OCI-LY1 (cell line): ENCODE measurements around the gene RAD50.

Source experiments
- H2AFZ ChIP-seq: fragments of 200-600 bp; sonication (generic), shearing (Covaris generic); 2 replicates; pipeline ENCODE4 v1.6.0; 2014; ENCODE audit warnings: antibody characterized with exemption, mild to moderate bottlenecking, low read length
- H3F3A ChIP-seq: fragments of 200-600 bp; sonication (generic), shearing (Covaris generic); 2 replicates; pipeline ENCODE4 v1.6.0; 2014; ENCODE audit warnings: mild to moderate bottlenecking, antibody characterized with exemption, low read length, moderate library complexity; ENCODE audit not compliant: insufficient read depth
- H3K27ac ChIP-seq: fragments of 200-600 bp; sonication (generic); 2 replicates; pipeline ENCODE4 v1.5.1; 2014; ENCODE audit warnings: low read length, mixed run types, mild to moderate bottlenecking, low read depth; ENCODE audit not compliant: poor library complexity, severe bottlenecking
- H3K27me3 ChIP-seq: fragments of 200-600 bp; sonication (generic); 2 replicates; pipeline ENCODE4 v1.6.0; 2014; ENCODE audit warnings: antibody characterized with exemption, mild to moderate bottlenecking, low read length, moderate library complexity; ENCODE audit not compliant: insufficient read depth
- H3K36me3 ChIP-seq: fragments of 200-600 bp; sonication (generic); 2 replicates; pipeline ENCODE4 v1.6.1; 2014; ENCODE audit warnings: mild to moderate bottlenecking, antibody characterized with exemption, low read length, moderate library complexity, mixed read lengths; ENCODE audit not compliant: insufficient read depth
- H3K4me1 ChIP-seq: fragments of 200-600 bp; sonication (generic); 2 replicates; pipeline ENCODE4 v1.5.1; 2014; ENCODE audit warnings: mild to moderate bottlenecking, low read length, moderate library complexity; ENCODE audit not compliant: insufficient read depth, severe bottlenecking
- H3K4me2 ChIP-seq: fragments of 200-600 bp; sonication (generic), shearing (Covaris generic); 2 replicates; pipeline ENCODE4 v1.6.1; 2014; ENCODE audit warnings: low read length
- H3K4me3 ChIP-seq: fragments of 200-600 bp; sonication (generic); 2 replicates; pipeline ENCODE4 v1.5.1; 2014; ENCODE audit warnings: low read length, low read depth, mild to moderate bottlenecking, mixed read lengths; ENCODE audit not compliant: poor library complexity, severe bottlenecking
- H3K79me2 ChIP-seq: fragments of 200-600 bp; shearing (Covaris generic); 2 replicates; pipeline ENCODE4 v1.6.1; 2016; ENCODE audit warnings: mixed run types, low read length, mixed read lengths; ENCODE audit not compliant: insufficient read depth
- H3K9ac ChIP-seq: fragments of 200-600 bp; sonication (generic), shearing (Covaris generic); 2 replicates; pipeline ENCODE4 v1.6.1; 2014; ENCODE audit warnings: mild to moderate bottlenecking, low read length, mixed read lengths
- H3K9me2 ChIP-seq: fragments of 200-600 bp; sonication (generic), shearing (Covaris generic); 2 replicates; pipeline ENCODE4 v1.6.1; 2014; ENCODE audit warnings: low read depth, mild to moderate bottlenecking, low read length, mixed read lengths
- H3K9me3 ChIP-seq: fragments of 200-600 bp; shearing (Covaris generic); 2 replicates; pipeline ENCODE4 v1.6.1; 2014; ENCODE audit warnings: low read length, mixed read lengths
- H4K20me1 ChIP-seq: fragments of 200-600 bp; sonication (generic), shearing (Covaris generic); 2 replicates; pipeline ENCODE4 v1.6.0; 2016; ENCODE audit warnings: mild to moderate bottlenecking, low read length; ENCODE audit not compliant: insufficient read depth
- EZH2 ChIP-seq: fragments of 200-600 bp; sonication (generic), shearing (Covaris generic); IDR thresholded peaks from 2 replicates; pipeline ENCODE4 v1.8.0; 2017; ENCODE audit warnings: borderline replicate concordance, mixed run types, mild to moderate bottlenecking, antibody characterized with exemption, low read length, moderate library complexity, mixed read lengths
- TF ChIP-seq, protein P1 (sequence below): fragments of 200-600 bp; sonication (generic), shearing (Covaris generic); IDR thresholded peaks from 2 replicates; pipeline ENCODE4 v1.5.1; 2017; ENCODE audit warnings: mild to moderate bottlenecking, antibody characterized with exemption, low read length, moderate library complexity, mixed read lengths

The RAD50 gene

GRCh38 chr5:132539716-132540115 is 17.1 kb upstream of the RAD50 start:
- no peaks in the 10 kb centered on the region for H3K9me2 ChIP-seq
- H2AFZ ChIP-seq = no peak overlapping the region
- TF ChIP-seq EZH2 = no peak
- TF ChIP-seq, protein P1, sequence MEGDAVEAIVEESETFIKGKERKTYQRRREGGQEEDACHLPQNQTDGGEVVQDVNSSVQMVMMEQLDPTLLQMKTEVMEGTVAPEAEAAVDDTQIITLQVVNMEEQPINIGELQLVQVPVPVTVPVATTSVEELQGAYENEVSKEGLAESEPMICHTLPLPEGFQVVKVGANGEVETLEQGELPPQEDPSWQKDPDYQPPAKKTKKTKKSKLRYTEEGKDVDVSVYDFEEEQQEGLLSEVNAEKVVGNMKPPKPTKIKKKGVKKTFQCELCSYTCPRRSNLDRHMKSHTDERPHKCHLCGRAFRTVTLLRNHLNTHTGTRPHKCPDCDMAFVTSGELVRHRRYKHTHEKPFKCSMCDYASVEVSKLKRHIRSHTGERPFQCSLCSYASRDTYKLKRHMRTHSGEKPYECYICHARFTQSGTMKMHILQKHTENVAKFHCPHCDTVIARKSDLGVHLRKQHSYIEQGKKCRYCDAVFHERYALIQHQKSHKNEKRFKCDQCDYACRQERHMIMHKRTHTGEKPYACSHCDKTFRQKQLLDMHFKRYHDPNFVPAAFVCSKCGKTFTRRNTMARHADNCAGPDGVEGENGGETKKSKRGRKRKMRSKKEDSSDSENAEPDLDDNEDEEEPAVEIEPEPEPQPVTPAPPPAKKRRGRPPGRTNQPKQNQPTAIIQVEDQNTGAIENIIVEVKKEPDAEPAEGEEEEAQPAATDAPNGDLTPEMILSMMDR = no peak
- no peak overlapping the region for H3K4me2 ChIP-seq
- no peak overlapping the region for H3K9ac ChIP-seq
- H3K27me3 ChIP-seq = no peaks in the 10 kb centered on the region
- no peak overlapping the region for H3K27ac ChIP-seq
- H3F3A ChIP-seq = no peaks in the 10 kb centered on the region
- H3K4me1 ChIP-seq = no peaks in the 10 kb centered on the region
- no peaks in the 10 kb centered on the region for H4K20me1 ChIP-seq
- H3K4me3 ChIP-seq = no peak overlapping the region
- H3K79me2 ChIP-seq = no peaks in the 10 kb centered on the region
- H3K36me3 ChIP-seq = no peaks in the 10 kb centered on the region
- H3K9me3 ChIP-seq = no peaks in the 10 kb centered on the region

- no peaks in the 10 kb centered on the region for H3K9me2 ChIP-seq
- no peaks in the 10 kb centered on the region for H3K9me3 ChIP-seq
- no peak overlapping the region for H3K9ac ChIP-seq
- TF ChIP-seq, protein P1 = no peak
- TF ChIP-seq EZH2 = no peak
- no peak overlapping the region for H3K27ac ChIP-seq
- H3K27me3 ChIP-seq = no peaks in the 10 kb centered on the region
- H3K4me2 ChIP-seq = no peak overlapping the region
- H4K20me1 ChIP-seq = no peaks in the 10 kb centered on the region
- no peaks in the 10 kb centered on the region for H3K36me3 ChIP-seq
- H3F3A ChIP-seq = no peaks in the 10 kb centered on the region
- H2AFZ ChIP-seq = no peak overlapping the region
- no peaks in the 10 kb centered on the region for H3K4me1 ChIP-seq
- H3K79me2 ChIP-seq = no peaks in the 10 kb centered on the region
- no peak overlapping the region for H3K4me3 ChIP-seq
Observed at GRCh38 chr5:132540149-132540548, 16.6 kb upstream of the RAD50 start.

DNA sequence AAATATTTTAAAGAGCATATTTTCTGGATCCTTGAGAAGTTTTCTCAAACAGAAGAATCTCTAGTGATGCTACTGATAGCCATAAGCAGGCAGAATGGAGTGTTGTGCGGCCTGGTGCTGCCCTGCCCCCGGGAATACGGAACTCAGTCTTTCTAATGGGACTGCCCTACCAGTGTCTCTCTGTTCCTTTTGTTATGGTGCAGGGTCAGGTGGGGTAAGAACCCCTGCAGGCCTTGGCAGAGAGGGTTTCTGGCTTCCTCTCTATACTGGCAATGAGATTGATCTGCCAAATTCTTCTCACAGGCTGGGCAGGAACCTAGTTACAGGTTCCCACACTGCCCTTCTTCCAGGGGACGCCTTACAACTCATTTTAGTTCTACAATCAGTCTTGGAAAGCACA is 16.0 kb upstream of the RAD50 start:
- Histone ChIP-seq H3K36me3 (no peaks in the 10 kb centered on the region), H3K27ac (no peak overlapping the region), H3K9me3 (no peaks in the 10 kb centered on the region), H3K4me3 (no peak overlapping the region), H3K4me1 (no peaks in the 10 kb centered on the region), H3K9me2 (no peaks in the 10 kb centered on the region), H3K4me2 (no peak overlapping the region), H3K27me3 (no peaks in the 10 kb centered on the region), H2AFZ (no peak overlapping the region), H4K20me1 (no peaks in the 10 kb centered on the region), H3K9ac (no peak overlapping the region), H3F3A (no peaks in the 10 kb centered on the region), H3K79me2 (no peaks in the 10 kb centered on the region)
- TF ChIP-seq, protein P1 = no peak
- TF ChIP-seq EZH2 = no peak
